Activated T-cell treated with anti-CD3 and anti-CD28 coated beads for 48 hours (primary cell): ENCODE data around the gene C4B.
"Not testable (repeated sequence)": the region's sequence is repeated elsewhere in the genome, so short reads cannot be mapped to it uniquely, and the experiment has no call there.

Source experiments
- DNase-seq: peaks from one replicate; pipeline ENCODE4 v3.0.0-alpha.2; 2020; ENCODE audit warnings: low read depth

C4B gene

DNA sequence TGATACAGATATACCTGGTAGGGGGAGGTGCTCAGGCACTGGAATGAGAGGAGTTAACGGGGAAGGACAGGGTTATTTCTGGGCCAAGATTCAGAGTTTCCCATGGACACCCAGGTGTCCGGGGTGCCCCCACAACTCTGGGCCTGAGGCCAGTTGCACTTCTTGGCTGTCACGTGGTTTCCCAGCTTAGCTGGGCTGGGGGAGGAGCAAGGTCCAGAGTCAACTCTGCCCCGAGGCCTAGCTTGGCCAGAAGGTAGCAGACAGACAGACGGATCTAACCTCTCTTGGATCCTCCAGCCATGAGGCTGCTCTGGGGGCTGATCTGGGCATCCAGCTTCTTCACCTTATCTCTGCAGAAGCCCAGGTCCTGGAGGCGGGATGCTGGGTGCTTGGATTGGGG, at the start of gene C4B:
Gene C4B (plus strand): TSS at position 249 of the 400 bp plus-strand sequence. CDS start 51 bp downstream, at position 300.
- not testable (repeated sequence) for DNase-seq

- DNase-seq: no peak
Measured at GRCh38 chr6:31965700-31966099, 48.9 kb upstream of the C4B start.

GRCh38 chr6:31966506-31966905, 48.1 kb upstream of the C4B start:
- DNase-seq: no peak

DNA sequence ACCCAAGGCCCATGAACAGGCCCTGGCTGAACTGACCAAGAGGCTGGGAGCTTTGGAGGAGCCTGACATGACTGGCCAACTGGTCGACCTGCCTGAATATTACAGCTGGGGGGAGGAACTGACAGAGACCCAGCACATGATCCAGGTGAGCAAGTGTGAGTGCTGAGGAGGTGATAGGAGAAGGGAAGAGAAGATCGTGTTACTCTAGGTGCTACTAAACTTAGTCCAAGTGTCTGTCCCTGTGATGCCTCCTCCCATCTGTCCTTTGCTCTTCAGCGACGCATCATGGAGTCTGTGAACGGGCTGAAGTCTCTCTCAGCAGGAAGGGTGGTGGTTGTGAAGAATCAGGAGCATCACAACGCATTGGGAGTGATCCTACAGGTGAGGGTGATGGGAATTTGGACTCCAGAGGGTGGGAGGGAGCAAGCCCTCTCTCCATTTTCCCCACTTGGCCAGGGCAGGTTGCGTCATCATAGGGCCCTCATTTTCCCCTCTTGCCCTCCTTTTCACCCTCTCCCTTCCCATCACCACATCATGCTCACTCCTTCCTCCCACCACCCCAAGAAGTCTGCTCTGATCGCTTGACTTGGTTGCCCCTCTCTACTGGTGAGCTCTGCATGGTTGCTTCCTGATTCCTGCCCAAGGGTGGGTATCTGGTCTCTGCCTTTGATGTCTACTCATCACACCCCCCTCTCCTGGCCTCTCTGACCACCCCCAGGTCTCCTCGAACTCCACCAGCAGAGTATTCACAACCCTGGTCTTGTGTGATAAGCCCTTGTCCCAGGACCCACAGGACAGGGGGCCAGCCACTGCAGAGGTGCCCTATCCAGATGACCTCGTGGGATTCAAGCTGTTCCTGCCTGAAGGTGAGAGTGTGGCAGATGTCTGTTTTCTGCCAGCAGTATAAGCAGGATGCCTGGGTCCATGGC, 47.3 kb upstream of the C4B start:
- no peak for DNase-seq

GRCh38 chr6:31967926-31968320, 46.7 kb upstream of the C4B start:
- DNase-seq: no peak

DNA sequence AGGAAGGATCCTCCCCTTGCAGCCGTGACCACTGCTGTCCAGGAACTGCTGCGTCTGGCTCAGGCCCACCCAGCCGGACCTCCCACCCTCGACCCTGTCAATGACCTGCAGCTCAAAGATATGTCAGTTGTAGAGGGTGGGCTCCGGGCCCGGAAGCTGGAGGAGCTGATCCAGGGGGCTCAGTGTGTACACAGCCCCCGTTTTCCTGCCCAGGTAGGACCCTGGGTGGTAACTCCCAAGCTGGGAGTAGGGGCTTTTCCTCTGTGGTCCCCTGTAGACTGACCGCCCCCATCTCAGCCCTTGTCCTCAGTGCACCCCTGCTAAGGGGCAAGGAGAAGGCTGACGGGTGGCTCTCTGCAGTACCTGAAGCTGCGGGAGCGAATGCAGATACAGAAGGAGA, 46.3 kb upstream of the C4B start:
- no peak for DNase-seq

- DNase-seq: no peak
Measured at GRCh38 chr6:31968791-31969711, 45.5 kb upstream of the C4B start.

DNA sequence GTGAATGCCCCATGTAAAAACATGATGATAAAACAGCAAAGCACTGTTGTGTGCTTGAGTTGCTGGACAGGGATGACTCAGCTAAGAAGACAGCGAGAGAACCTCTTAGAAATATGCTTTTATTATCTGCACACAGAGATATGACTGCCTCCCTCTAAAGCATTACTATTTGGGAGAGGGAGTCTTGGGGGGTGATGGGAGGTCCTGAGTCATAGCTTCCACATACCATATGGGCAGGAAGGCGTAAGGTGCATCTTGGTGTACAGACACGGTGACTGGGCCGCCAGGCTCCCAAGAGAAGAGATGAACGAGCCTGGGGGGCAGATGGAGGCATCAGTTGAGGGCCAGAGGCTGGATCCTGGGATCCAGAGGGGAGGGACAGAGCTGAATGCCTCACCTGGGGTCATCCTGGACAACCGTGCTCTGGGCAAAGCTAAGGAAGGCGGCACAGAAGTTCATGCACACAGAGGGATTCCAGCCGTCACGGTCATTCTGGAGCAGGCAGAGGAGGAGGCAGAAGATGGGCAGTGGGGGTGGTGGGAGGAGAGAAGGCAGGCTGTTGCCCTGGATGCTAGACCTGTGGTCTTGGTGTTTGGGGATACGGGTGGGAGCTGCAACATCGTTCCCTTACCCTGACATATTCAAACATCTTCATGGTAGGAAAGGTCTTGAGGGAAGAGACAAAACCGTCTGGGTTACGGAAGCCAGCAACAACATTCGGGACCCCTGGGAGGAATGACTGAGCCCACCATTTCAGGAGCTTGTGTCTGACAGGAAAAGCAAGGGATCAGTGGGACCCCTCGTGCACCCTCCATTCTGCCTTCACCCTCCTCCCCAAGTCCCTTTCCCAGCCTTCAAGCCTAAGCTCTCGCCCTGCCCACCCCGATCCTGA, 44.6 kb upstream of the C4B start:
- no peak for DNase-seq

DNA sequence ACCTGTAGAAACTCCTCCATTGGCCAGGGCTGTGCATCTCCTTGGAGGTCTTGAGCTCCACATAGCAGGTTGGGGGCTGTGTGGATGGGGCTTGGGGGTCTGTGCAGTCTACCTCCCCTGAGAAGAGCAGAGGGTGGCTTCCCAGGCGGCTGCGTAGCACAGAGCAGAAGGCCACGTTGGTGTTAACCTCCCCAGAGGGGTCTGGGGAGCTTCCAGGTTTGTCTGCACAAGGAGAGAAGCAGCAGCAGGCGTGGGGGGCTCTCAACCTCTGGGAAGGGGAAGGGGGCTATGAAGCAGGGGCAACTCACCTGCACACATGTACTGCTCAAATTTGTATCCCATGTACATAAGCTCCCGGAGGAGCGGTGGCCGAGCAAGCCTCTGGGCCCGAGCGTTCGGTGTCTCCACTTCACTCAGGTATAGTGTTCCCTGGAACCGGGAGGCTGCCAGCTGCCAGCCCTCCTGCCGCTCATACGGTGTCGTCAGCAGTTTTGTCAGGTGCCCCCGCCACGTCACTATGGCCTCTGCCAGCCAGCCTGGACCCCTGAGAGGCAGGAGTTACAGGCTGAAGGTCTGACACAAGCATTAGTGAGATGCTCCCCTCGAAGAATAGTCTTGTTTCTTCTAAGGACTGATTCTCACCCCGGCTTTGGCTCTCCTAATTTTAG, 43.9 kb upstream of the C4B start:
- no peak for DNase-seq

DNA sequence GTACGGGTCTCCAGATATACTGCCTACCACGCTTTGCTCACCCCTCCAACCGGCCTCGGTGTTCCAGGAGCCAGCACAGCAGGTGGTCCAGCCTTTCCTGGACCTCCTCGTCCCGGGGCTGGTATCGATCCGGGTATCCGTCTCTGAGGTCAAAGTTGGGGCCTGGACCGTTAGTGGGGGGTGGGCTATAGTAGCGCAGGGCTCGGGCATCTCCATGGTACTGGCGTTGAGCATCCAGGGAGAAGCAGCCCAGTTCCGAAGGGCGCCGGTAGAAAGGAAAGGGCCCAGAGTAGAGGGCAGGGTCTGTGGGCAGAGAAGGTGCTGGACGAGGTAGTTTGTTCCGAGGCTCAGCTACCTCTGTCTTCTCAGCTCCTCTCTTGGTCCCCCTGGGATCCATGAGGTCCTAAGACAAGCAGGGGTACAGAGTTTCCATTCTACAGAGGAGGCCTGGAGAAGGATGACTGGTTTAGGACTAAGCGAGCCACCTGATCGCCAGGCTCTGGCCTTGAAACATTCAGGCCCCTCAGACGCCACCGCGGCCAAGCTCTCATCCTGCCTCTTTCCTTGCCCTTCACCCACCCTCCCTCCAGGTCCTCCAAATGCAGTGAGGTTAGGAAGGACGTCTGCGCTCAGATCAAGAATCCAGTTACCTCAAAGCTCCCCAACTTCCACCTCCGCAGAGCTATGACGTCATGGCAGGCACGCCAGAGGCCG, 43.2 kb upstream of the C4B start:
- DNase-seq: no peak

DNA sequence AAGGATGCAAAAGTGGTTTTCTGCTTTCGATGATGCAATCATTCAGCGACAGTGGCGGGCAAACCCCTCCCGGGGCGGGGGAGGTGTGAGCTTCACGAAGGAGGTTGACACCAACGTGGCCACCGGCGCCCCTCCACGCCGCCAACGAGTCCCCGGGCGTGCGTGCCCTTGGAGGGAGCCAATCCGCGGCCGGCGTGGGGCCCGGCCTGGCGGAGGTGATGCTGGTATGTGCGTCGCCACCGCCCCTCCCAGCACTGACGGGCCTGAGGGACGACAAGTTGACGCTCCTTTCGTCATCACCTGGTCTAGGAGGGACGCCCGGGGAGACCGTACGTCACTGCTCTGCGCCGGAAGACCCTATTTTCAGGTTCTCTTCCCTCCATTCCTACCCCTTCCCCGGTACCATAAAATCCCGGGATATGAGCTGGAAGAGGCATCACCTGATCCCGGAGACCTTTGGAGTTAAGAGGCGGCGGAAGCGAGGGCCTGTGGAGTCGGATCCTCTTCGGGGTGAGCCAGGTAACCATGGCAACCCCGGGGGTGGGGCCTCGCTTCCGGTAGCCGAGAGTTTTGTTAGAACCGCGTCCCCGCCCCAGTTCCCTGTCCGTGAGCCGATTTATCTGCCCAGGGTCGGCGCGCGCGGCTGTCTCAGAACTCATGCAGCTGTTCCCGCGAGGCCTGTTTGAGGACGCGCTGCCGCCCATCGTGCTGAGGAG, 42.4 kb upstream of the C4B start, which contains the start of gene DXO:
Gene DXO (minus strand): TSS at position 146 of the 716 bp plus-strand sequence. CDS start 463 bp downstream, outside the sequence.
- peak; percentile 98 for DNase-seq

DNA sequence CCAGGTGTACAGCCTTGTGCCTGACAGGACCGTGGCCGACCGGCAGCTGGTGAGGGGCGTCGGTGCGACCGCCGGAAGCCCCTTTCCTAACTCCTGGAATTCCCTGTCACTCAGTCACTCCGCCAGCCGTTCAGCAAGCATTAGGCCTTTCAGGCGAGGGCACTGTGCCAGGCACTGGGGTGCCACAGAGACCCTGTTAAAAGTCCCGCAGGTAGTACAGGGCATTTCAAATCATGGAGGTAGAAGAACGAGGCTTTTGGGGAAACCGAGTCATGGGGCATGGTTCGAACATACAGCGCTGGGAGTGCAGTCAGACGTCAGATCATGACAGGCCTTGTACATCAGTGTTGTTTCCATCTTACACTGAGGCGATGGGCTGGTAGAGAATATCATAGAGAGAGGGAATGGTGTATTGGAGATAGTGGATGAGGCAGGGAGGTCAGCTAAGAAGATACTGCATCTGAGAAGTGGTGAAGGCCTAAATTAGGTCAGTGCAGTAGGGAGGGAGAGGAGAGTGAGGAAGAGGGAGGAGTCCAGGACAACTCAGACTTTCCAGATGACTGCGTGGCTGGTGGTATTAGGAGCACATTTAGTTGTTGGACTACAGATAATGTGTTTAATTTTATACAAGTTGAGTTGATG, 41.8 kb upstream of the C4B start:
- DNase-seq: no peak

DNA sequence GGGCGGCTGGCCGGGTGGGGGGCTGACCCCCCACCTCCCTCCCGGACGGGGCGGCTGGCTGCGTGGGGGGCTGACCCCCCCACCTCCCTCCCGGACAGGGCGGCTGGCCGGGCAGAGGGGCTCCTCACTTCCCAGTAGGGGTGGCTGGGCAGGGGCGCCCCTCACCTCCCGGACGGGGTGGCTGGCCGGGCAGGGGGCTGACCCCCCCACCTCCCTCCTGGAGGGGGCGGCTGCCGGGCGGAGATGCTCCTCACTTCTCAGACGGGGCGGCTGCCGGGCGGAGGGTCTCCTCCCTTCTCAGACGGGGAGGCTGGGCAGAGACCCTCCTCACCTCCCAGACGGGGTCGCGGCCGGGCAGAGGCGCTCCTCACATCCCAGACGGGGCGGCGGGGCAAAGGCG, 38.5 kb upstream of the C4B start:
- not testable (repeated sequence) for DNase-seq

DNA sequence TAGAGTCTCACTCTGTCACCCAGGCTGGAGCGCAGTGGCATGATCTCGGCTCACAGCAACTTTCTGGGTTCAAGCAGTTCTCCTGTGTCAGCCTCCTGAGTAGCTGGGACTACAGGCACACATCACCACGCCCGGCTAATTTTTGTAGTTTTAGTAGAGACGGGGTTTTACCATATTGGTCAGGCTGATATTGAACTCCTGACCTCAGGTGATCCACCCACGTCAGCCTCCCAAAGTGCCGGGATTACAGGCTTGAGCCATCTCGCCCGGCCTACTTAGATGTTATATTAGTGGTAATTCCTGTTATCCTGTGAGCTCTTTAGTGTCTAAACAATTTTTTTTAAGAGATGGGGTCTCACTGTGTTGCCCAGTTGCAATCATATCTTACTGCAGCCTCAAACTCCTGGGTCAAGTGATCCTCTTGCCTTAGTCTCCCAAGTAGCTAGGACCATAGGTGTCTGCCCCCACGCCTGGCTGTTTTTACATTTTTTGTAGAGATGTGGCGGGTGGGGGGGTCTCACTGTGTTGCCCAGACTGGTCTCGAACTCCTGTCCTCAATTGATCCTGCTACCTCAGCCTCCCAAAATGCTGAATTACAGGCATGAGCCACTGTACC, 36.7 kb upstream of the C4B start:
- DNase-seq: no peak

- DNase-seq: no peak
Measured at GRCh38 chr6:31978831-31979230, 35.8 kb upstream of the C4B start.

GRCh38 chr6:31979238-31979898, 35.2 kb upstream of the C4B start:
- no peak for DNase-seq

DNA sequence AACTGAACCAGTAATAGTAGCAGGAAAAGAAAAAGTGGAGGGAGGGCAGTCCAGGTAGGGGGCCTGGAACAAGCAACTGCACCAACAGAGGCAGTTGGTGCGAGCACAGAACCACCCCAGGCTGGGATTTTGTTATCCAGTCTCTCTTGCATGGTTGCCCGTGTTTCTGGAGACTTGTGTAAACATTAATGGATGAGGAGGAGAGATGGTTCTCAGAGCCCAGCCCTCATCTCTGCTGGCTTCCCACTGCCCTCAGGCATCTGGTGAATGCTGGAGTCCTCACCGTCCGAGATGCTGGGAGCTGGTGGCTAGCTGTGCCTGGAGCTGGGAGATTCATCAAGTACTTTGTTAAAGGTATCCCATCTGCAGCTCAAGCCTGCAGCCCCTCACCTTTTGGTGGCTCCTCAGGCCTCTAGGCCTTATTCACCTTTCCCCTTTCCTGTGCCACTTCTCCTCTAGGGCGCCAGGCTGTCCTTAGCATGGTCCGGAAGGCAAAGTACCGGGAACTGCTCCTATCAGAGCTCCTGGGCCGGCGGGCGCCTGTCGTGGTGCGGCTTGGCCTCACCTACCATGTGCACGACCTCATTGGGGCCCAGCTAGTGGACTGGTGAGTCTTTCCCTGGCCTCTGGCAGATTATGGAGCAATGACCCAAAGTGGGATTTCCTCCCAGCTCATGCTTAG, 34.3 kb upstream of the C4B start:
- not testable (repeated sequence) for DNase-seq

DNA sequence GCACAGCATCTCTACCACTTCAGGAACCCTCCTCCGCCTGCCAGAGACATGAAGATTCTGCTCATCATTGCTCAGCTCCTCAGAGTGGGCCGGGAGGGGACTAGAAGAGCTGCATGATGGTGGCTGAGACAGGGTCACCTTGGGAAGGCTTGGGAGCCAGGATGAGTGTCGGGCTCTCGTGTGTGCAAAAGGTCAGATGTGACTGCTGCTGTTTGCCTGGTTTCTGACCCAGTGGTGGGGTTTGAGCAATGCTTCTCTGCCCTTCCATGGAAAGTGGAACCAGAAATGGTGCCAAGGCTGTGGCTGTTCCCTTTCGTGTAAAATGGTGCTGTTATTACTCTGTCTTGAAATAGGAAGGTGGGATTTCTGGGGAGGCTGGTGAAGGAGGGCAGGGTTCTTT, 33.6 kb upstream of the C4B start:
- DNase-seq: not testable (repeated sequence)
